HCT116 (cell line): Measurements from ENCODE around the gene WDR38. TPM values are rescaled to one million over a fixed set of nuclear protein-coding genes. Genes with fewer than 3 reads are reported as not detected.

Source experiments
- ATAC-seq: fragments of 200-7000 bp; cut with Tn5 transposase; 2 replicates; pipeline ENCODE4 v1.9.1; 2020; ENCODE audit warnings: mild to moderate bottlenecking, moderate library complexity
- BruUV-seq: library from RNA; stranded (reverse); fragments of 400-500 nt; replicated peaks from 2 replicates; lab custom pipeline; 2021; lab: Mats Ljungman, UMichigan
- CTCF ChIA-PET: fragments of 300-600 bp; sonication (Branson Sonifier 250); formaldehyde crosslinking; loops from one replicate; lab custom pipeline; 2021; ENCODE audit warnings: antibody characterized with exemption; lab: Charles Lee
- POLR2A ChIA-PET: fragments of 300-600, 350-600 bp; sonication (Branson Sonifier 250); formaldehyde crosslinking; loops from one replicate; lab custom pipeline; 2021; ENCODE audit warnings: antibody characterized with exemption; lab: Charles Lee
- RAD21 ChIA-PET, 2 experiments: fragments of 300-600 bp; sonication (Branson Sonifier 250); formaldehyde crosslinking; loops; one replicate each; lab custom pipeline; 2023; ENCODE audit warnings: low total read pairs in 2 of 2; ENCODE audit not compliant: uncharacterized antibody in 2 of 2, unreplicated experiment in 2 of 2, low non-redundant PET in 1 of 2; lab: Charles Lee
- DNase-seq: peaks from one replicate; pipeline ENCODE4 v3.0.0-alpha.2; 2010; ENCODE audit warnings: low read depth, low spot score
- H2AFZ ChIP-seq: fragments of 200-600 bp; shearing (Covaris generic), sonication (generic); 2 replicates; pipeline ENCODE4 v1.6.1; 2017; ENCODE audit warnings: low read depth, mixed run types, mixed read lengths, antibody characterized with exemption, low read length; ENCODE audit not compliant: poor library complexity, severe bottlenecking
- H3K27ac ChIP-seq: 2 replicates; pipeline ENCODE4 v1.5.1; 2012; ENCODE audit warnings: low read depth, low read length
- H3K27me3 ChIP-seq: fragments of 200-600 bp; sonication (generic); 2 replicates; pipeline ENCODE4 v1.6.1; 2016; ENCODE audit warnings: mixed run types, low read length, mixed read lengths; ENCODE audit not compliant: insufficient read depth
- H3K36me3 ChIP-seq, 2 experiments: fragments of 200-500 bp in 1 of 2; fragments of 200-600 bp in 1 of 2; sonication (Bioruptor generic) in 1 of 2; sonication (generic) in 1 of 2; 2 replicates each; pipeline versions ENCODE4 v1.5.1 to v1.6.1; 2014 to 2016; ENCODE audit warnings: low read length in 2 of 2, inconsistent platforms in 1 of 2, mixed read lengths in 1 of 2, mixed run types in 1 of 2; ENCODE audit not compliant: insufficient read depth in 2 of 2, control insufficient read depth in 1 of 2
- H3K4me1 ChIP-seq, 2 experiments: fragments of 200-600 bp in 1 of 2; sonication (generic) in 1 of 2; 2 replicates each; pipeline versions ENCODE4 v1.5.1 to v1.6.1; 2012 to 2017; ENCODE audit warnings: low read length in 2 of 2, inconsistent platforms in 1 of 2, mild to moderate bottlenecking in 1 of 2, mixed read lengths in 1 of 2, mixed run types in 1 of 2, moderate library complexity in 1 of 2; ENCODE audit not compliant: insufficient read depth in 2 of 2, control insufficient read depth in 1 of 2
- H3K4me2 ChIP-seq: fragments of 200-600 bp; sonication (generic); 2 replicates; pipeline ENCODE4 v1.6.1; 2017; ENCODE audit warnings: mixed run types, low read length, mixed read lengths
- H3K4me3 ChIP-seq, 2 experiments: fragments of 200-600 bp in 1 of 2; sonication (generic) in 1 of 2; replicated peaks in 1 of 2; 2 replicates each; pipeline ENCODE4 v1.5.1; 2011 to 2016; ENCODE audit warnings: low read length in 2 of 2, control low read depth in 1 of 2, low read depth in 1 of 2, mild to moderate bottlenecking in 1 of 2, mixed read lengths in 1 of 2, mixed run types in 1 of 2
- H3K79me2 ChIP-seq: fragments of 200-600 bp; sonication (generic); 2 replicates; pipeline ENCODE4 v1.6.1; 2017; ENCODE audit warnings: mild to moderate bottlenecking, mixed run types, low read length, moderate library complexity, mixed read lengths; ENCODE audit not compliant: insufficient read depth
- H3K9ac ChIP-seq: fragments of 200-600 bp; sonication (generic); 2 replicates; pipeline ENCODE4 v1.6.1; 2016; ENCODE audit warnings: low read length, mixed read lengths
- H3K9me2 ChIP-seq: fragments of 200-600 bp; sonication (generic), shearing (Covaris generic); 2 replicates; pipeline ENCODE4 v1.6.1; 2017; ENCODE audit warnings: mixed run types, mild to moderate bottlenecking, moderate library complexity; ENCODE audit not compliant: insufficient read depth
- H3K9me3 ChIP-seq, 2 experiments: fragments of 200-500 bp in 1 of 2; fragments of 200-600 bp in 1 of 2; sonication (Bioruptor generic) in 1 of 2; sonication (generic) in 1 of 2; 2 replicates each; pipeline ENCODE4 v1.6.1; 2014 to 2017; ENCODE audit warnings: low read length in 2 of 2, mixed read lengths in 2 of 2, inconsistent platforms in 1 of 2, low read depth in 1 of 2, mild to moderate bottlenecking in 1 of 2, mixed run types in 1 of 2, moderate library complexity in 1 of 2; ENCODE audit not compliant: control insufficient read depth in 1 of 2, insufficient read depth in 1 of 2
- H4K20me1 ChIP-seq: fragments of 200-600 bp; sonication (generic), shearing (Covaris generic); 2 replicates; pipeline ENCODE4 v1.6.1; 2017; ENCODE audit warnings: mixed run types, mild to moderate bottlenecking, moderate library complexity; ENCODE audit not compliant: insufficient read depth
- CEBPB ChIP-seq: IDR thresholded peaks from 2 replicates; pipeline ENCODE4 v1.6.1; 2012; ENCODE audit warnings: low read depth
- EGR1 ChIP-seq: IDR thresholded peaks from 2 replicates; pipeline ENCODE4 v1.6.1; 2012; ENCODE audit warnings: low read depth
- ELF1 ChIP-seq: IDR thresholded peaks from 2 replicates; pipeline ENCODE4 v1.6.1; 2012; ENCODE audit warnings: low read depth, borderline replicate concordance
- EZH2 ChIP-seq: fragments of 200-600 bp; sonication (generic); IDR thresholded peaks from 2 replicates; pipeline ENCODE4 v1.6.1; 2017; ENCODE audit warnings: antibody characterized with exemption, mixed run types
- POLR2A ChIP-seq: IDR thresholded peaks from 2 replicates; pipeline ENCODE4 v1.7.0; 2011; ENCODE audit warnings: borderline replicate concordance; ENCODE audit not compliant: insufficient read depth, insufficient read length; ENCODE audit errors: extremely low read depth
- POLR2AphosphoS5 ChIP-seq: IDR thresholded peaks from 2 replicates; pipeline ENCODE4 v1.6.1; 2011; ENCODE audit warnings: mild to moderate bottlenecking, low read depth, low read length, moderate library complexity
- RAD21 ChIP-seq: IDR thresholded peaks from 2 replicates; pipeline ENCODE4 v1.6.1; 2012; ENCODE audit warnings: low read depth, mild to moderate bottlenecking
- SRF ChIP-seq: IDR thresholded peaks from 2 replicates; pipeline ENCODE4 v1.6.1; 2012; ENCODE audit warnings: low read depth
- TCF7L2 ChIP-seq: IDR thresholded peaks from 2 replicates; pipeline ENCODE4 v1.7.0; 2011; ENCODE audit warnings: borderline replicate concordance, inconsistent platforms; ENCODE audit not compliant: insufficient read depth, insufficient read length; ENCODE audit errors: extremely low read depth
- YY1 ChIP-seq: IDR thresholded peaks from 2 replicates; pipeline ENCODE4 v1.6.1; 2011; ENCODE audit warnings: low read length, low read depth, moderate library complexity, mild to moderate bottlenecking; ENCODE audit not compliant: insufficient replicate concordance; ENCODE audit errors: extremely low read depth
- intact Hi-C: fragments of 100-400 bp; cut with micrococcal nuclease; formaldehyde crosslinking; loops from 2 replicates; pipeline ENCODE4 v1.10.0; 2022
- total RNA-seq: library from RNA; stranded (reverse); gene quantifications from one replicate; pipeline ENCODE4 v1.2.1, GENCODE V29; 2021; ENCODE audit not compliant: unreplicated experiment
- TF ChIP-seq, protein P1 (sequence below): IDR thresholded peaks from 2 replicates; pipeline ENCODE4 v1.6.1; 2012; ENCODE audit warnings: low read depth

The WDR38 gene
- total RNA-seq, 1 experiment from 2014 or later, result not detected

DNA sequence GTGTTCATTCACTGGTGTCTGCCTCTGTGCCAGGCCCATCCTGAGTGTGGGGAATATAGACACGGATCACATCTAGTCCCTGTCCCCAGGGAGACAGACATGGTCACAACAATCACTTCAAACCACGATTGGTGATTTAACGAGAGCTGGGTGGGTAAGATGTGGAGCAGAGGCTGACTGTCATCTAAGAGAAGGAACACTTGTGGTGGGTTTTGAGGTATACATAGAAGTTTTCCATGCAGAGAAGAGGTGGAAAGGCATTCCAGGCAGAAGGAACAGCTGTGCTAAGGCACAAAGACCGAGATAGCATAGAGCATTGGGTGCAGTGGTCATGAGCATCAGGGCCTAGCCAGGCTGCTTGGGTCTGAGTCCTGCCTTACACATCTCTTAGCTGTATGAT, 22.7 kb upstream of the WDR38 start (continued):
- TF ChIP-seq TCF7L2, result no peak
- TF ChIP-seq, protein P1, sequence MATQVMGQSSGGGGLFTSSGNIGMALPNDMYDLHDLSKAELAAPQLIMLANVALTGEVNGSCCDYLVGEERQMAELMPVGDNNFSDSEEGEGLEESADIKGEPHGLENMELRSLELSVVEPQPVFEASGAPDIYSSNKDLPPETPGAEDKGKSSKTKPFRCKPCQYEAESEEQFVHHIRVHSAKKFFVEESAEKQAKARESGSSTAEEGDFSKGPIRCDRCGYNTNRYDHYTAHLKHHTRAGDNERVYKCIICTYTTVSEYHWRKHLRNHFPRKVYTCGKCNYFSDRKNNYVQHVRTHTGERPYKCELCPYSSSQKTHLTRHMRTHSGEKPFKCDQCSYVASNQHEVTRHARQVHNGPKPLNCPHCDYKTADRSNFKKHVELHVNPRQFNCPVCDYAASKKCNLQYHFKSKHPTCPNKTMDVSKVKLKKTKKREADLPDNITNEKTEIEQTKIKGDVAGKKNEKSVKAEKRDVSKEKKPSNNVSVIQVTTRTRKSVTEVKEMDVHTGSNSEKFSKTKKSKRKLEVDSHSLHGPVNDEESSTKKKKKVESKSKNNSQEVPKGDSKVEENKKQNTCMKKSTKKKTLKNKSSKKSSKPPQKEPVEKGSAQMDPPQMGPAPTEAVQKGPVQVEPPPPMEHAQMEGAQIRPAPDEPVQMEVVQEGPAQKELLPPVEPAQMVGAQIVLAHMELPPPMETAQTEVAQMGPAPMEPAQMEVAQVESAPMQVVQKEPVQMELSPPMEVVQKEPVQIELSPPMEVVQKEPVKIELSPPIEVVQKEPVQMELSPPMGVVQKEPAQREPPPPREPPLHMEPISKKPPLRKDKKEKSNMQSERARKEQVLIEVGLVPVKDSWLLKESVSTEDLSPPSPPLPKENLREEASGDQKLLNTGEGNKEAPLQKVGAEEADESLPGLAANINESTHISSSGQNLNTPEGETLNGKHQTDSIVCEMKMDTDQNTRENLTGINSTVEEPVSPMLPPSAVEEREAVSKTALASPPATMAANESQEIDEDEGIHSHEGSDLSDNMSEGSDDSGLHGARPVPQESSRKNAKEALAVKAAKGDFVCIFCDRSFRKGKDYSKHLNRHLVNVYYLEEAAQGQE, result no peak

DNA sequence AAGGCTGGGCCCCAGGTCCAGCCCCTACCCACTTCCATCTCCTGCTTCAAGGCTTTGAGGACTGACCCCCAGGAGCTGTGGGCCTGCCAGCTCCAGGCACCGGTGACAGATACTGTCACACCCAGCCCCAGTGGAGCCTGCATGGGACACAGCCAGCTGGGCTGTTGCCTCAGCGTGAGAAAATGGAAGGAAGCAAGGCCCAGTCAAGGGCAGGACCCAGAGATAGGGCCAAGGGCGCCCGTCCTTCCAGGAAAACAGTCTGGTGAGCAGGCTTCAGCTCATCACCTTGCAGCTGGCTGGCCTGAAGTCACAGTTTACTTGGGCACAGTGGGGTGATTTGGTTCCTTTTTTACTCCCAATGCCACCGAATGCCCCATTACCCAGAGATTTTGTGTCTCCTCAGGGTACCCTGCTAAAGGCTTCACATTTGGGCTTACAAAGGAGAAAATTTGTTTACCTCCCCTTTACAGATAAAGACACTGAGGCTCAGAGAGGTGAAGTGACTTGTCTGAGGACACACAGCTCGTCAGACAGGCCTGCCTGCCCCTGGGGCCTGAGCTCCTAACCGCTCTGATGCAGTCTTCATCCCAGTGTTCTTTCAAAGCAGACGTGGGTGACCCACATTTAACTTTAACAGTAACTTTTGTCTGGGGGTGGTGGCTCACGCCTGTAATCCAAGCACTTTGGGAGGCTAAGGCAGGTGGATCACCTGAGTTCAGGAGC, 21.5 kb upstream of the WDR38 start:
- no peak for TF ChIP-seq EGR1
- no peak for TF ChIP-seq ELF1
- no peak for TF ChIP-seq YY1
- no peak for TF ChIP-seq CEBPB
- TF ChIP-seq TCF7L2, result no peak
- no peak for TF ChIP-seq RAD21
- TF ChIP-seq EZH2, result no peak
- TF ChIP-seq SRF, result no peak
- no peak for TF ChIP-seq POLR2AphosphoS5
- TF ChIP-seq POLR2A, result no peak
- Histone ChIP-seq H3K9ac (no peak overlapping the region), H3K36me3 (no peaks in the 10 kb centered on the region), H3K4me1 (peaks cover 38 to 52% of the 10 kb centered on the region in 2 experiments), H3K27me3 (no peaks in the 10 kb centered on the region), H3K9me2 (no peaks in the 10 kb centered on the region), H2AFZ (no peak overlapping the region), H3K79me2 (no peaks in the 10 kb centered on the region), H3K27ac (no peak overlapping the region), H4K20me1 (no peaks in the 10 kb centered on the region), H3K4me2 (no peak overlapping the region), H3K9me3 (no peaks in the 10 kb centered on the region), H3K4me3 (no peak overlapping the region)
- ChIA-PET CTCF (interaction anchor here (1.0 to 2.7 kb wide), 4 partner anchors 9 to 60 kb away, joined by 3 to 17 read pairs (median 7); partner anchors contain the start of genes NR6A1 and WDR38), RAD21 (no interaction called here), POLR2A (interaction anchor here (1.2 kb wide), 1 partner anchor 12 kb away, joined by 3 read pairs; no protein-coding TSS in a partner anchor)
- intact Hi-C loops, result no loop called here
- no TSS peak for BruUV-seq
- ATAC-seq (no peak), DNase-seq (no peak)
